Liver (tissue), 9 donors: ENCODE results near the gene LCE2D. TPM values are rescaled to one million over a fixed set of nuclear protein-coding genes. Genes with fewer than 3 reads are reported as not detected.

Experiments used
- DNase-seq: peaks from one replicate; pipeline ENCODE4 v3.0.0-alpha.2; 2017; ENCODE audit warnings: low spot score
- H3K27ac ChIP-seq, 2 donors: one replicate each; pipeline ENCODE4 v1.7.0; 2013; ENCODE audit warnings: inconsistent platforms in 2 of 2, low read length in 2 of 2, control low read depth in 1 of 2, low read depth in 1 of 2, mild to moderate bottlenecking in 1 of 2
- H3K27me3 ChIP-seq, 4 donors: one replicate each; pipeline versions ENCODE4 v1.6.1 to v1.7.0; 2013; ENCODE audit warnings: low read length in 3 of 4, inconsistent platforms in 1 of 4, mild to moderate bottlenecking in 1 of 4, moderate library complexity in 1 of 4; ENCODE audit not compliant: control insufficient read depth in 4 of 4, insufficient read depth in 4 of 4
- H3K36me3 ChIP-seq, 4 donors: one replicate each; pipeline versions ENCODE4 v1.6.1 to v1.7.0; 2013; ENCODE audit warnings: low read length in 3 of 4, mild to moderate bottlenecking in 3 of 4, low read depth in 1 of 4, moderate library complexity in 1 of 4; ENCODE audit not compliant: control insufficient read depth in 4 of 4, insufficient read depth in 3 of 4
- H3K4me1 ChIP-seq, 4 donors: one replicate each; pipeline versions ENCODE4 v1.6.1 to v1.7.0; 2013; ENCODE audit warnings: low read length in 3 of 4, mild to moderate bottlenecking in 3 of 4, moderate library complexity in 1 of 4; ENCODE audit not compliant: control insufficient read depth in 4 of 4, insufficient read depth in 4 of 4
- H3K4me3 ChIP-seq, 3 donors: one replicate each; pipeline versions ENCODE4 v1.6.1 to v1.7.0; 2013; ENCODE audit warnings: low read length in 3 of 3, control low read depth in 1 of 3, low read depth in 1 of 3, mild to moderate bottlenecking in 1 of 3
- H3K9ac ChIP-seq, 2 donors: one replicate each; pipeline ENCODE4 v1.7.0; 2013; ENCODE audit warnings: low read length in 2 of 2, mild to moderate bottlenecking in 2 of 2, moderate library complexity in 2 of 2, control low read depth in 1 of 2, low read depth in 1 of 2
- H3K9me3 ChIP-seq, 4 donors: one replicate each; pipeline versions ENCODE4 v1.6.1 to v1.7.0; 2013; ENCODE audit warnings: low read length in 3 of 4; ENCODE audit not compliant: control insufficient read depth in 4 of 4
- ATF3 ChIP-seq: IDR thresholded peaks from 2 replicates; pipeline ENCODE4 v1.6.1; 2016; ENCODE audit warnings: antibody characterized with exemption
- CTCF ChIP-seq: fragments of 150-350 bp; IDR thresholded peaks from 2 replicates; pipeline ENCODE4 v1.5.1; 2017; ENCODE audit warnings: improper control_type of control experiment, low read depth, low read length; ENCODE audit not compliant: missing input control
- EGR1 ChIP-seq, 2 donors: IDR thresholded peaks; 2 replicates each; pipeline ENCODE4 v1.6.1; 2016 to 2018; ENCODE audit warnings: antibody characterized with exemption in 2 of 2, low read depth in 2 of 2
- FOXA1 ChIP-seq: IDR thresholded peaks from 2 replicates; pipeline ENCODE4 v1.6.1; 2016; ENCODE audit warnings: antibody characterized with exemption
- FOXA2 ChIP-seq: IDR thresholded peaks from 2 replicates; pipeline ENCODE4 v1.6.1; 2016; ENCODE audit warnings: antibody characterized with exemption
- GABPA ChIP-seq, 2 donors: IDR thresholded peaks in 1 of 2; conservative IDR thresholded peaks in 1 of 2; 2 replicates each; pipeline ENCODE4 v1.6.1; 2016; ENCODE audit warnings: antibody characterized with exemption in 2 of 2, mild to moderate bottlenecking in 1 of 2, moderate library complexity in 1 of 2
- HNF4A ChIP-seq, 2 donors: conservative IDR thresholded peaks; 2 replicates each; pipeline ENCODE4 v1.6.1; 2016; ENCODE audit warnings: antibody characterized with exemption in 2 of 2, mild to moderate bottlenecking in 2 of 2
- HNF4G ChIP-seq: IDR thresholded peaks from 2 replicates; pipeline ENCODE4 v1.6.1; 2016; ENCODE audit warnings: antibody characterized with exemption
- JUND ChIP-seq, 2 donors: IDR thresholded peaks; 2 replicates each; pipeline ENCODE4 v1.6.1; 2016; ENCODE audit warnings: antibody characterized with exemption in 2 of 2
- MAX ChIP-seq: IDR thresholded peaks from 2 replicates; pipeline ENCODE4 v1.6.1; 2016; ENCODE audit warnings: antibody characterized with exemption
- NR2F2 ChIP-seq: IDR thresholded peaks from 2 replicates; pipeline ENCODE4 v1.6.1; 2016; ENCODE audit warnings: antibody characterized with exemption
- RAD21 ChIP-seq, 2 donors: IDR thresholded peaks; 2 replicates each; pipeline ENCODE4 v1.6.1; 2016; ENCODE audit warnings: antibody characterized with exemption in 2 of 2, mild to moderate bottlenecking in 2 of 2
- REST ChIP-seq: IDR thresholded peaks from 2 replicates; pipeline ENCODE4 v1.6.1; 2016; ENCODE audit warnings: antibody characterized with exemption, mild to moderate bottlenecking
- RXRA ChIP-seq, 2 donors: IDR thresholded peaks; 2 replicates each; pipeline ENCODE4 v1.6.1; 2017 to 2018; ENCODE audit warnings: antibody characterized with exemption in 2 of 2, mild to moderate bottlenecking in 1 of 2
- SP1 ChIP-seq: IDR thresholded peaks from 2 replicates; pipeline ENCODE4 v1.6.1; 2018; ENCODE audit warnings: antibody characterized with exemption, mild to moderate bottlenecking
- TAF1 ChIP-seq: conservative IDR thresholded peaks from 2 replicates; pipeline ENCODE4 v1.6.1; 2016; ENCODE audit warnings: antibody characterized with exemption, mild to moderate bottlenecking
- YY1 ChIP-seq: IDR thresholded peaks from 2 replicates; pipeline ENCODE4 v1.6.1; 2016; ENCODE audit warnings: antibody characterized with exemption, mild to moderate bottlenecking
- ZBTB33 ChIP-seq: IDR thresholded peaks from 2 replicates; pipeline ENCODE4 v1.6.1; 2016; ENCODE audit warnings: antibody characterized with exemption
- WGBS: extraction: QIAGEN DNeasy Blood & Tissue Kit; methylation state at CpG from one replicate; pipeline ENCODE4 v1.1.7; 2013; 5-methylcytosine and 5-hydroxymethylcytosine counted together
- polyA plus RNA-seq, 2 donors: library from polyadenylated mRNA; stranded (reverse) in 1 of 2; unstranded in 1 of 2; fragments of 200-250 nt in 1 of 2; fragments of >200 nt in 1 of 2; fragmentation: Nextera tagmentation in 1 of 2; extraction: Ambion mirVana in 1 of 2; gene quantifications; one replicate each; pipeline versions ENCODE4 v1.2.1 to v1.2.3, GENCODE V29; 2013 to 2015
- total RNA-seq, 2 donors: library from RNA; depleted of rRNA; stranded (reverse); fragments of >200 nt; gene quantifications; one replicate each; pipeline ENCODE4 v1.2.3, GENCODE V29; 2014
- donor health status: healthy.
- donor health status: healthy.
- donor health status: healthy.
- donor health status: healthy.
- donor health status: healthy.

LCE2D gene
- total RNA-seq, result not detected
- not detected for polyA plus RNA-seq

GRCh38 chr1:152663098-152663497 lies at the start of gene LCE2D:
TSS of gene LCE2D (plus strand) at chr1:152663380. CDS start at chr1:152664106, 726 bp downstream.
- TF ChIP-seq HNF4A (conservative IDR thresholded peaks at IDR 0.05) (no peak), GABPA (IDR thresholded peaks at IDR 0.05 in 1 of 2, conservative IDR thresholded peaks at IDR 0.05 in 1 of 2) (no peak), FOXA1 (no peak), SP1 (no peak), RAD21 (IDR thresholded peaks at IDR 0.05) (no peak), ATF3 (no peak), RXRA (IDR thresholded peaks at IDR 0.05) (no peak), REST (no peak), ZBTB33 (no peak), FOXA2 (no peak), YY1 (no peak), HNF4G (no peak), MAX (no peak), JUND (IDR thresholded peaks at IDR 0.05) (no peak), NR2F2 (no peak), CTCF (no peak), EGR1 (IDR thresholded peaks at IDR 0.05; ENCODE audit: low read depth in 2 of 2) (no peak), TAF1 (no peak)
- H3K36me3 ChIP-seq, result no peaks in the 10 kb centered on the region
- H3K9ac ChIP-seq, result no peak within 1 kb of the TSS
- H3K4me1 ChIP-seq, result peaks cover 0 to 7% (median under 1%) of the 10 kb centered on the region in 4 donors
- no peak for DNase-seq
- no peaks in the 10 kb centered on the region for H3K27me3 ChIP-seq
- H3K27ac ChIP-seq, result no peak within 1 kb of the TSS
- no peaks in the 10 kb centered on the region for H3K9me3 ChIP-seq
- 45% methylated on average over 3 of the region's 3 CpGs for WGBS
- H3K4me3 ChIP-seq, result no peak within 1 kb of the TSS
